ENCODE measurements around the gene DCLRE1C. TPM values are rescaled to one million over a fixed set of nuclear protein-coding genes. Genes with fewer than 3 reads are reported as not detected.

Gene DCLRE1C
- polyA plus RNA-seq (2012; ENCODE audit: insufficient read length, low read depth), result 6.0 TPM

GRCh38 chr10:14954001-14954770, at the start of gene DCLRE1C:
Gene DCLRE1C, minus strand, starts transcription at chr10:14954096. Its CDS starts 86 bp downstream, at chr10:14954010.
- peak; percentile 76; the same call in 1 of the 2 replicates for TF ChIP-seq SIN3A (IDR thresholded peaks at IDR 0.05; ENCODE audit: borderline replicate concordance, insufficient read depth, low read length)
- TF ChIP-seq FOXP2 (optimal IDR thresholded peaks at IDR 0.05; ENCODE audit: borderline replicate concordance, extremely low read depth, extremely low read length, insufficient read depth), result no peak
- TF ChIP-seq POLR2AphosphoS5 (IDR thresholded peaks at IDR 0.05; ENCODE audit: low read depth, low read length), result peak; percentile 87
- TF ChIP-seq TAF1 (IDR thresholded peaks at IDR 0.05; ENCODE audit: borderline replicate concordance, insufficient read depth, low read length), result peak; percentile 50; the same call in 1 of the 2 replicates
- TF ChIP-seq, protein P1, sequence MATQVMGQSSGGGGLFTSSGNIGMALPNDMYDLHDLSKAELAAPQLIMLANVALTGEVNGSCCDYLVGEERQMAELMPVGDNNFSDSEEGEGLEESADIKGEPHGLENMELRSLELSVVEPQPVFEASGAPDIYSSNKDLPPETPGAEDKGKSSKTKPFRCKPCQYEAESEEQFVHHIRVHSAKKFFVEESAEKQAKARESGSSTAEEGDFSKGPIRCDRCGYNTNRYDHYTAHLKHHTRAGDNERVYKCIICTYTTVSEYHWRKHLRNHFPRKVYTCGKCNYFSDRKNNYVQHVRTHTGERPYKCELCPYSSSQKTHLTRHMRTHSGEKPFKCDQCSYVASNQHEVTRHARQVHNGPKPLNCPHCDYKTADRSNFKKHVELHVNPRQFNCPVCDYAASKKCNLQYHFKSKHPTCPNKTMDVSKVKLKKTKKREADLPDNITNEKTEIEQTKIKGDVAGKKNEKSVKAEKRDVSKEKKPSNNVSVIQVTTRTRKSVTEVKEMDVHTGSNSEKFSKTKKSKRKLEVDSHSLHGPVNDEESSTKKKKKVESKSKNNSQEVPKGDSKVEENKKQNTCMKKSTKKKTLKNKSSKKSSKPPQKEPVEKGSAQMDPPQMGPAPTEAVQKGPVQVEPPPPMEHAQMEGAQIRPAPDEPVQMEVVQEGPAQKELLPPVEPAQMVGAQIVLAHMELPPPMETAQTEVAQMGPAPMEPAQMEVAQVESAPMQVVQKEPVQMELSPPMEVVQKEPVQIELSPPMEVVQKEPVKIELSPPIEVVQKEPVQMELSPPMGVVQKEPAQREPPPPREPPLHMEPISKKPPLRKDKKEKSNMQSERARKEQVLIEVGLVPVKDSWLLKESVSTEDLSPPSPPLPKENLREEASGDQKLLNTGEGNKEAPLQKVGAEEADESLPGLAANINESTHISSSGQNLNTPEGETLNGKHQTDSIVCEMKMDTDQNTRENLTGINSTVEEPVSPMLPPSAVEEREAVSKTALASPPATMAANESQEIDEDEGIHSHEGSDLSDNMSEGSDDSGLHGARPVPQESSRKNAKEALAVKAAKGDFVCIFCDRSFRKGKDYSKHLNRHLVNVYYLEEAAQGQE (IDR thresholded peaks at IDR 0.05; ENCODE audit: insufficient read depth in 1 of 2, low read depth in 2 of 2, low read length in 2 of 2), result peak in 1 of 2 experiments; percentile 53; a peak in 1 of 4 replicates

DNA sequence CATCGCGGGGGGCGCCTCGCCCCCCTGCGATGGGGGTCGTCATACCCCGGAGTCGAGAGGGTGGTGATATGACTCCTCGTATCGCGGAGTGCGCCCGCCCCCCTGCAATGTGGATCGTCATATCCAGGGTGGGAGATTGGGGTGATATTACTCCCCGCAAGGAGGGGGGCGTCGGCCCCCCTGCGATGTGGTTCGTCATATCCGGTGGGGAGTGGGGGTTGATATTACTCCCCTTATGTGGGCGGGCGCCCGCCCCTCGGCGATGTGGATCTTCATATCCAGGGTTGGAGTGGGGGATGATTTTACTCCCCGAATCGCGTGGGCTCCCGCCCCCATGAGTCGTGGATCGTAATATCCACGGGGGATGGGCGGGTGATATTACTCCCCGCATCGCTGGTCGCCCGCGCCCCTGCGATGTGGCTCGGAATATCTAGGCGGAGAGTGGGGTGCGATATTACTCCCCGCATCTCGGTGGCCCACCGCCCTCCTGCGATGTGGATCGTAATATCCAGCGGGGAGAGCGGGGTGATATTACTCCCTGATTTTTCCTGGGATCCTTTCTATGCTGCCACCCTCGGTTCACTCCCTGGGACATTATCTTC, 42.2 kb upstream of the DCLRE1C start:
- TF ChIP-seq POLR2AphosphoS5 (IDR thresholded peaks at IDR 0.05; ENCODE audit: low read depth, low read length) (no peak), SIN3A (IDR thresholded peaks at IDR 0.05; ENCODE audit: borderline replicate concordance, insufficient read depth, low read length) (no peak), TAF1 (IDR thresholded peaks at IDR 0.05; ENCODE audit: borderline replicate concordance, insufficient read depth, low read length) (no peak), FOXP2 (optimal IDR thresholded peaks at IDR 0.05; ENCODE audit: borderline replicate concordance, extremely low read depth, extremely low read length, insufficient read depth) (no peak)
- TF ChIP-seq, protein P1 (IDR thresholded peaks at IDR 0.05; ENCODE audit: insufficient read depth in 1 of 2, low read depth in 2 of 2, low read length in 2 of 2), result no peak

DNA sequence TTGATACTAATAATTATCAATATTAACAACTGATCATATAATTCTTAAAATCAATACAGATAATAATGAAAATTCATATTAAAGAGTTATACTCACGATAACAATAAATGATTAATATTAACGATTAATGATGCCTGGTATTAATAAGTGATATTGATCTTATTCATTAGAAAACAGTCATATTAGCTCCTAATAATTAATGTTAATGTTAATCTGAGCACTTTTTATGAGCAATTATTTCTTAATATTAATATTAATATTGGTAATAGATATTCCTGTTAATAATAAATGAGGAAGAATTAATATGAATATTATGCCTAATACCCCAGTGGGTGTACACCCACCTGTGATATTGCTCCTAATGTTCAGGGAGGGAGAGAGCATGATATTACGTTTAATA, 28.8 kb upstream of the DCLRE1C start:
- TF ChIP-seq TAF1 (IDR thresholded peaks at IDR 0.05; ENCODE audit: borderline replicate concordance, insufficient read depth, low read length) (no peak), SIN3A (IDR thresholded peaks at IDR 0.05; ENCODE audit: borderline replicate concordance, insufficient read depth, low read length) (no peak), FOXP2 (optimal IDR thresholded peaks at IDR 0.05; ENCODE audit: borderline replicate concordance, extremely low read depth, extremely low read length, insufficient read depth) (no peak), POLR2AphosphoS5 (IDR thresholded peaks at IDR 0.05; ENCODE audit: low read depth, low read length) (no peak)
- TF ChIP-seq, protein P1 (IDR thresholded peaks at IDR 0.05; ENCODE audit: insufficient read depth in 1 of 2, low read depth in 2 of 2, low read length in 2 of 2), result no peak

GRCh38 chr10:14975672-14976273, 21.9 kb upstream of the DCLRE1C start:
- TF ChIP-seq TAF1 (IDR thresholded peaks at IDR 0.05; ENCODE audit: borderline replicate concordance, insufficient read depth, low read length) (no peak), SIN3A (IDR thresholded peaks at IDR 0.05; ENCODE audit: borderline replicate concordance, insufficient read depth, low read length) (no peak), POLR2AphosphoS5 (IDR thresholded peaks at IDR 0.05; ENCODE audit: low read depth, low read length) (no peak), FOXP2 (optimal IDR thresholded peaks at IDR 0.05; ENCODE audit: borderline replicate concordance, extremely low read depth, extremely low read length, insufficient read depth) (no peak)
- TF ChIP-seq, protein P1 (IDR thresholded peaks at IDR 0.05; ENCODE audit: insufficient read depth in 1 of 2, low read depth in 2 of 2, low read length in 2 of 2), result no peak
